HepG2 (cell line): Measurements from ENCODE around the gene PRSS33. TPM values are rescaled to one million over a fixed set of nuclear protein-coding genes. Genes with fewer than 3 reads are reported as not detected.

Experiments
- ATAC-seq: fragments of 200-7000 bp; cut with Tn5 transposase; 3 replicates; pipeline ENCODE4 v1.9.1; 2020; ENCODE audit warnings: mild to moderate bottlenecking, moderate library complexity
- BruUV-seq: library from RNA; stranded (reverse); fragments of 400-500 nt; replicated peaks from 2 replicates; lab custom pipeline; 2021; lab: Mats Ljungman, UMichigan
- CTCF ChIA-PET: fragments of 300-600 bp; formaldehyde crosslinking; extraction: SDS; loops from one replicate; lab custom pipeline; 2021; ENCODE audit warnings: low total read pairs, inconsistent platforms, low intra/inter-chr PET ratio; lab: Yijun Ruan, JAX
- POLR2A ChIA-PET: fragments of 350-600 bp; sonication (Branson Sonifier 250); formaldehyde crosslinking; loops from one replicate; lab custom pipeline; 2020; ENCODE audit warnings: antibody characterized with exemption, inconsistent platforms; lab: Yijun Ruan, JAX
- DNase-seq: peaks from one replicate; pipeline ENCODE4 v3.0.0-alpha.2; 2015; ENCODE audit warnings: low spot score
- FAIRE-seq: peaks from 3 replicates; lab custom pipeline; 2011; peaks lifted over from hg19 to GRCh38; lab: Jason Lieb, UNC
- H2AFZ ChIP-seq: one replicate; pipeline ENCODE4 v1.6.1; 2011; ENCODE audit warnings: low read length, inconsistent platforms
- H3K27ac ChIP-seq: fragments of 300-600 bp; 3 replicates; pipeline ENCODE4 v1.8.0; 2011; ENCODE audit warnings: mixed run types, mild to moderate bottlenecking, mixed read lengths, low read length, inconsistent platforms; ENCODE audit not compliant: insufficient read depth; ENCODE audit errors: extremely low read length
- H3K27me3 ChIP-seq, 2 experiments: fragments of 200-600 bp in 1 of 2; 2 replicates in 1 of 2; 3 replicates in 1 of 2; pipeline versions ENCODE4 v1.6.0 to v1.8.0; 2011; ENCODE audit warnings: low read length in 2 of 2, mild to moderate bottlenecking in 2 of 2, moderate library complexity in 2 of 2, inconsistent platforms in 1 of 2; ENCODE audit not compliant: insufficient read depth in 2 of 2, control insufficient read depth in 1 of 2
- H3K36me3 ChIP-seq, 2 experiments: fragments of 200-600 bp in 1 of 2; replicated peaks in 1 of 2; 2 replicates in 1 of 2; 3 replicates in 1 of 2; pipeline versions ENCODE4 v1.5.1 to v1.8.0; 2011; ENCODE audit warnings: low read length in 2 of 2, inconsistent platforms in 1 of 2; ENCODE audit not compliant: insufficient read depth in 2 of 2, control insufficient read depth in 1 of 2
- H3K4me1 ChIP-seq: 2 replicates; pipeline ENCODE4 v1.5.1; 2012; ENCODE audit warnings: low read length, inconsistent platforms; ENCODE audit not compliant: insufficient read depth
- H3K4me2 ChIP-seq: 2 replicates; pipeline ENCODE4 v1.6.0; 2011; ENCODE audit warnings: low read depth, low read length, inconsistent platforms
- H3K4me3 ChIP-seq, 3 experiments: fragments of 200-600 bp in 1 of 3; sonication (generic), shearing (Covaris generic) in 1 of 3; replicated peaks in 1 of 3; 2 replicates each; pipeline ENCODE4 v1.5.1; 2011 to 2016; ENCODE audit warnings: low read length in 3 of 3, inconsistent platforms in 2 of 3, low read depth in 2 of 3, mild to moderate bottlenecking in 2 of 3, control low read depth in 1 of 3, mixed read lengths in 1 of 3; ENCODE audit not compliant: insufficient read depth in 1 of 3
- H3K79me2 ChIP-seq: one replicate; pipeline ENCODE4 v1.6.1; 2011; ENCODE audit warnings: low read length, inconsistent platforms; ENCODE audit not compliant: insufficient read depth
- H3K9ac ChIP-seq: 2 replicates; pipeline ENCODE4 v1.6.0; 2011; ENCODE audit warnings: mild to moderate bottlenecking, low read depth, low read length, inconsistent platforms; ENCODE audit not compliant: insufficient read depth
- H3K9me3 ChIP-seq: 2 replicates; pipeline ENCODE4 v1.5.1; 2012; ENCODE audit warnings: mild to moderate bottlenecking, low read length
- H4K20me1 ChIP-seq: 2 replicates; pipeline ENCODE4 v1.6.0; 2011; ENCODE audit warnings: inconsistent platforms, mild to moderate bottlenecking, low read length, moderate library complexity; ENCODE audit not compliant: insufficient read depth
- AGO2 ChIP-seq: fragments of 200-400 bp; formaldehyde crosslinking; optimal IDR thresholded peaks from 2 replicates; pipeline ENCODE3; 2017; ENCODE audit warnings: mild to moderate bottlenecking, low read depth, low read length, moderate library complexity
- ARNT2 ChIP-seq: sonication (generic); formaldehyde crosslinking; IDR thresholded peaks from 2 replicates; pipeline ENCODE4 v1.8.0; 2022; ENCODE audit warnings: mild to moderate bottlenecking, low read depth, missing genetic modification reagents, moderate library complexity
- CCDC6 ChIP-seq: sonication (generic); formaldehyde crosslinking; IDR thresholded peaks from 2 replicates; pipeline ENCODE4 v1.8.1; 2022; ENCODE audit warnings: mild to moderate bottlenecking, missing genetic modification reagents, moderate library complexity
- FOSL2 ChIP-seq: sonication (generic); formaldehyde crosslinking; IDR thresholded peaks from 2 replicates; pipeline ENCODE4 v1.4.0; 2020; ENCODE audit warnings: missing genetic modification reagents
- GATA4 ChIP-seq: sonication (generic); IDR thresholded peaks from 2 replicates; pipeline ENCODE4 v1.6.1; 2016; ENCODE audit warnings: antibody characterized with exemption, low read depth, borderline replicate concordance
- NPAS2 ChIP-seq: sonication (generic); formaldehyde crosslinking; IDR thresholded peaks from 2 replicates; pipeline ENCODE4 v1.8.0; 2022; ENCODE audit warnings: mild to moderate bottlenecking, missing genetic modification reagents, borderline replicate concordance
- POGK ChIP-seq: sonication (generic); formaldehyde crosslinking; conservative IDR thresholded peaks from 2 replicates; pipeline ENCODE4 v1.8.0; 2022; ENCODE audit warnings: mild to moderate bottlenecking, moderate library complexity, missing genetic modification reagents
- POLR2A ChIP-seq, 2 experiments: IDR thresholded peaks; 2 replicates each; pipeline ENCODE4 v1.6.1; 2011; ENCODE audit warnings: low read depth in 2 of 2, low read length in 2 of 2, mild to moderate bottlenecking in 1 of 2, moderate library complexity in 1 of 2; ENCODE audit not compliant: insufficient read depth in 1 of 2
- POLR2G ChIP-seq: fragments of 200-400 bp; formaldehyde crosslinking; IDR thresholded peaks from 2 replicates; pipeline ENCODE4 v1.6.1; 2018; ENCODE audit warnings: mild to moderate bottlenecking, low read depth, low read length, moderate library complexity
- RBM22 ChIP-seq: fragments of 200-400 bp; formaldehyde crosslinking; optimal IDR thresholded peaks from 2 replicates; pipeline ENCODE3; 2017; ENCODE audit warnings: mild to moderate bottlenecking, low read length, moderate library complexity
- SIX1 ChIP-seq: sonication (generic); formaldehyde crosslinking; IDR thresholded peaks from 2 replicates; pipeline ENCODE4 v1.4.0; 2020; ENCODE audit warnings: missing genetic modification reagents, borderline replicate concordance
- ZBTB14 ChIP-seq: sonication (generic); formaldehyde crosslinking; IDR thresholded peaks from 2 replicates; pipeline ENCODE4 v1.4.0; 2020; ENCODE audit warnings: missing genetic modification reagents
- ZNF138 ChIP-seq: sonication (generic); formaldehyde crosslinking; IDR thresholded peaks from 2 replicates; pipeline ENCODE4 v1.5.0; 2020; ENCODE audit warnings: mild to moderate bottlenecking, low read depth, missing genetic modification reagents
- ZNF362 ChIP-seq: sonication (generic); formaldehyde crosslinking; IDR thresholded peaks from 2 replicates; pipeline ENCODE4 v1.4.0; 2020; ENCODE audit warnings: missing genetic modification reagents, mild to moderate bottlenecking, borderline replicate concordance
- ZNF574 ChIP-seq: sonication (generic); formaldehyde crosslinking; IDR thresholded peaks from 2 replicates; pipeline ENCODE4 v1.4.0; 2020; ENCODE audit warnings: missing genetic modification reagents
- ZNF792 ChIP-seq: IDR thresholded peaks from 2 replicates; pipeline ENCODE4 v1.6.1; 2016
- WGBS: methylation state at CpG from one replicate; pipeline ENCODE4 v1.1.6; 2017; ENCODE audit warnings: low lambda C conversion rate; 5-methylcytosine and 5-hydroxymethylcytosine counted together
- in situ Hi-C: cut with HindIII; loops from 2 replicates; pipeline ENCODE4 v1.10.0; 2017; ENCODE audit warnings: low pct_unique_long_range_greater_than_20kb; ENCODE audit not compliant: extremely low pct_ligation_motif_present
- intact Hi-C: fragments of 100-400 bp; cut with micrococcal nuclease; formaldehyde crosslinking; loops from one replicate; pipeline ENCODE4 v1.10.0; 2022; ENCODE audit not compliant: unreplicated experiment
- polyA plus RNA-seq, 8 experiments: library from polyadenylated mRNA; depleted of rRNA in 3 of 8; stranded (reverse) in 7 of 8; unstranded in 1 of 8; fragments of >200 nt; fragmentation: Illumina TruSeq in 4 of 8; extraction: Trizol in 4 of 8; gene quantifications; 2 replicates each; pipeline versions ENCODE4 v1.2.1 to v1.2.3, GENCODE V29; 2011 to 2016; ENCODE audit warnings: low read depth in 4 of 8, missing spikeins in 1 of 8, mixed read lengths in 1 of 8; ENCODE audit not compliant: insufficient read depth in 1 of 8
- total RNA-seq, 5 experiments: library from RNA; depleted of rRNA; stranded (reverse); fragments of >200 nt; fragmentation: Illumina TruSeq; extraction: Trizol; gene quantifications; 2 replicates each; pipeline ENCODE4 v1.2.3, GENCODE V29; 2016; ENCODE audit warnings: low read depth in 1 of 5

PRSS33 gene
- total and polyA plus RNA-seq, 2 of the 13 experiments (the other 11 are each of a cell fraction or from before 2014, with no cell fraction given): not detected

- ATAC-seq (peak; percentile 1; the same call in 1 of the 3 replicates), FAIRE-seq (no peak), DNase-seq (no peak)
- peaks cover 41 to 75% of the 10 kb centered on the region in 2 experiments for H3K36me3 ChIP-seq
- no peak overlapping the region for H3K27ac ChIP-seq
- 99% methylated on average over 10 of the region's 18 CpGs for WGBS
- H2AFZ ChIP-seq: no peak overlapping the region
- in situ Hi-C loops (no loop called here), intact Hi-C loops (no loop called here)
- peaks cover 7% of the 10 kb centered on the region; the same call in 1 of the 2 replicates for H4K20me1 ChIP-seq
- H3K4me3 ChIP-seq: no peak overlapping the region
- ChIA-PET POLR2A (no interaction called here), CTCF (no interaction called here)
- no TSS peak for BruUV-seq
- no peaks in the 10 kb centered on the region for H3K27me3 ChIP-seq
- H3K4me1 ChIP-seq: peaks cover 14% of the 10 kb centered on the region
- H3K9ac ChIP-seq: no peak overlapping the region
- H3K79me2 ChIP-seq: peaks cover 29% of the 10 kb centered on the region
- no peaks in the 10 kb centered on the region for H3K9me3 ChIP-seq
- no peak overlapping the region for H3K4me2 ChIP-seq
- TF ChIP-seq ZNF574 (0 out of 2 replicates have a peak, but pooled peaks have one; percentile 19), ZNF792 (no peak), POLR2G (peak; percentile 64), SIX1 (CRISPR knock-in tag) (no peak), POGK (no peak), FOSL2 (CRISPR knock-in tag) (no peak), GATA4 (no peak), NPAS2 (CRISPR knock-in tag) (no peak), ARNT2 (CRISPR knock-in tag) (no peak), ZNF362 (CRISPR knock-in tag) (no peak), ZBTB14 (CRISPR knock-in tag) (no peak), RBM22 (peak; percentile 90), ZNF138 (CRISPR knock-in tag) (no peak), CCDC6 (CRISPR knock-in tag) (no peak), AGO2 (peak; percentile 97), POLR2A (IDR thresholded peaks at IDR 0.05; ENCODE audit: insufficient read depth in 1 of 2, low read depth in 2 of 2, low read length in 2 of 2) (peak; percentile 18 to 19; a peak in 2 of 4 replicates)
Observed at GRCh38 chr16:2771496-2772402, 15.6 kb downstream of the PRSS33 start.
